HG02938 (cell line): ENCODE results near the gene HDAC4.
A peak's percentile ranks its signal among the peaks of the same experiment; 100 is the strongest.

ENCODE experiments used
- ATAC-seq: cut with Tn5 transposase; IDR thresholded peaks from one replicate; pipeline ENCODE4 v1.9.1; 2021; ENCODE audit warnings: mild to moderate bottlenecking, moderate library complexity; ENCODE audit not compliant: unreplicated experiment

The HDAC4 gene

DNA sequence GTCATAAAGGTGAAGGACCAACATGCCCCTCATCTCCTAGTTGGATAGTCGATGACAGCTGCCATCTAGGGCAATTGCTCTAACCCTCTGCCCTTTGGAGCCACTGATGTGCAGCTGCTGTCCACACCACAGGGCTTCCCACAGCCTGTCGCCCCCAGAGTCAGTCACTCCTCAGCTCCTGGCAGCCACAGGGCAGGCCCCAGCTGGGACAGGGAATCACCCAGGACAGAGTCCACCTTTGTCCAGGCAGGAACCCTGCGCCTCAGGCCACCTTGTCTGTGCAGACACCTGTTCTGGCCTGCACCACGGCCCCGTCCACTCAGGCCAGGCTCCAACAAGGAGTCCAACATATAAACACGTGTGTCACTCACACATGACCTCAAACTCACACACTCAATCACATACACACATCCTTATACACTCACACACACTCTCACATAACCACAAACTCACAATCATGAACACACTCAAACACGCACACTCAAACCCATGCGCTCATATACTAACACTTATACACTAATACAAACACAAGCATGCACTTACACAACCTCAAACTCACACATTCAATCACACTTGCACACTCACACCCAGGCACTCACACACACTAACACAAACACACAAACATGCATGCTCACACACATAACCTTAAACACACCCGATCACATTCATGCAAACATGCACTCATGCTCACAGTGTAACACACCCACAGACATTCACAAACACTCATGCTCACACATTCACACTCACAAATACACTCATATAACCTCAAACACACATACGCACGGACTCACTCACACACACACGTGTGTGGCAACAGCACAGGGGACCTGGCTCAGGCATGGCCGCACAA lies 29.7 kb downstream of the HDAC4 start:
- ATAC-seq: no peak

DNA sequence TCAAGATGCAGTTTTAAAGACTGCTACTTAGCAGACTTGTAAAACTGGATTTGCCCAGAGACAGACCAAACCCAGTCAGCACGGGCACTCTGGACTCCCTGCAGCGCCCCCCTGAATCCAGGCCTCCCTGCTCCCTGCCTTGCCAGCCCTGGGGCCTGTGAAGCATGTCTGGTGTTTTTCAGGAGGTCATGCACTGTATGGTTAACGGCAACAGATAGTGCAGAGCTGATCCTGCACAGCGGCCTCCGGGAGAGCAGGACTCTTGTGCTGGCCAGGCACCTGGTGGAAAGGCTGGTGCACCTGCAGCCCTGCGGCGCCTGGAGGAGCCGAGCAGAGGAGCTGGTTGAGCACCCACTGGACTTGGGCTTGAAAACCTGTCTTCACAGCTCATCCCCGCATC lies 30.4 kb downstream of the HDAC4 start:
- ATAC-seq: no peak

GRCh38 chr2:239369631-239370161 lies 31.1 kb downstream of the HDAC4 start:
- peak; percentile 88 for ATAC-seq

DNA sequence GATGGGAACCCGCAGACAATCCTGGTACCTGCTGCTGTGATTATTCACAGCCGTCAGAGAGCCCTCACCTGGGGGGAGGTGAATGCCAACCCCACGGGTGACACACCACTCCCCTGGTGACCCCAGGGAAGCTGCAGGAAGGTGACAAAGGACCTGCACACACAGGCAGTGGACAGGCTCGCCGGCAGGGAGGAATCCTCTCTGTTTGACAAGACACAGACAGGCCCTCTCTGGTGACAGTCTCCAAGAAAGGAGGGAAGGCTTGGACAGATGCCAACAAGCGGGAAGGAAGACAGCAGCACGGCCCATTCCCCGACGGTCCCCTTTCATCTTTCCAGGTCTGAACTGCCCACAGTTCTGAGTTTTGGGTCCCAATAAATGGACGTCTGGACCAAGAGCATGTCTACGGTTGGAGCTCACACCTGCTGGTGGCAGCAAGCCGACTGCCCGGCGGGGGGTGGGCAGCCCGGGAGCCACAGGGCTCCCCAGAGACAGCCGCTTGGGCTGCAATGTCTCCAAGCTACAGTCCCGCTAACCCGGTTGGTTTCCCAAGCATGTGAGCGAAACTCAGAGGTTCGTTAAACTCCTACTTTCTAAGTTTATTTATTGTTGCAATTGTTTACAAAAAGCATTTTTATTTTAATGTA lies 31.8 kb downstream of the HDAC4 start:
- peak; percentile 24 for ATAC-seq

- ATAC-seq: no peak
Measured at GRCh38 chr2:239368321-239368720, 32.5 kb downstream of the HDAC4 start.

DNA sequence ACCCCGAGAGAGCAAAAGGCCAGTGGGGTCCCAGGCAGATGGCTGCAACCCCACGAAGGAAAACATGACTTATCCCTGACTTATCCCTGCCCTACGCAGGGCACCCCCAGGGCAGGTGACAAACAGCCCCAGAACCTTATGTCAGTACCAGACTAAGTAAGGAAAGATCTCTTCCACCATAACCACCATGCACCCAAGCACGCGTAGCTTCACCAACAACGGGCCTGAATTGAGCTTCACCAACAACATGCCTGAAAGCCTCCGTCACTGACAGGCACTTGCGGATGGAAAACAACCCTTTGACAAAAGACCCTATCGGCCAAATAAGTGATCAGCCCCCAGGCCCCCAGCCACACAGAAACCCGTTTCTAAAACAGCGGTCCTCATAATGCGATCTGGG lies 34.1 kb downstream of the HDAC4 start:
- no peak for ATAC-seq

GRCh38 chr2:239365782-239366435 lies 34.9 kb downstream of the HDAC4 start:
- no peak for ATAC-seq

DNA sequence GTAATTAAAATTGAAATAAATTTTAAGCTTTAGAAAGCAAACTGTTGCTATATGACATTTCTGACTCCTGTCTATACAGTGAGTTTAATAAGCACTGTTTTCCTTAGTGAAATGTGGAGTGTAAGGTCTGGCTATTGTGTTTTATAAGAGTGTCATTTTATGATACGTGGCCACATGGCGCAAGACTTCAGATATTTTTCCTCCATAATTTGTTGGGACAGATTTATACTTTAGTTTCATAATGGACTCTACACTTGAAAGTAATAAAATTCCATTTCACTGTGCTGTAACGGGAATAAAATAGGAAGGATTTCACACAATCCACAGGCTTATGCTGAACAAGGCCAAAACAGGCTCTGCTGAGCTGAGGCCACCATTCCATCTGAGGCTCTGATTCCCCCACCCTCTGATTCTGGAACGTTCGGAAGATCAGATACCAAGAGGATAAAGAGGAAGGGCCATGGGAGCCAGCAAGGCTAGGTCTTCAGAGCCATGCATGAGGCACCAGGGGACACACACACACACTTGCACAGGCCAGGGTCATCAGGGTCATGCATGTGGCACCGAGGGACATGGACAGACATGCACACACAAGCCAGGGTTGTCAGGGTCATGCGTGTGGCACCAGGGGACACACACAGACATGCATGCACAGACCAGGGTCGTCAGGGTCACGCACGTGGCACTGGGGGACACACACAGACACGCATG lies 35.6 kb downstream of the HDAC4 start:
- no peak for ATAC-seq

- no peak for ATAC-seq
Measured at GRCh38 chr2:239363946-239364637, 36.7 kb downstream of the HDAC4 start.

DNA sequence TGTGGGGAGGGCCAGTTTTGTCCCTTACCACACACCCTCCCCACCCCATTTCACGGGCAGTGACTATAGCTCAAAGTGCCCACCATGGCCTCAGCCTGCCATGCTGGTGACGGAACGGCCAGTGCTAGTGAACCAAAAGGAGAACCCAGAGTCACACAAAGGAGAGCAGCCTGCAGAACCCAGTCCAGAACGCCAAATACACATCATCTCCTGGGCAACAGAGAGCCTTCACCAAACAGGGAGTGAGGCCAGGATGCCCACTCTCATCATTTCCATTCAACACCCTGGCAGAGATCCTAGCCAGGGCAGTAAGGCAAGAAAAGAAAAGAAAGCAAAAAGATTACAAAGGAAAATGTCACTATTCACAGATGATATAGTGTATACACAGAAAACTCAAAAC lies 38.3 kb downstream of the HDAC4 start:
- ATAC-seq: no peak

GRCh38 chr2:239361311-239361642 lies 39.5 kb downstream of the HDAC4 start:
- no peak for ATAC-seq

DNA sequence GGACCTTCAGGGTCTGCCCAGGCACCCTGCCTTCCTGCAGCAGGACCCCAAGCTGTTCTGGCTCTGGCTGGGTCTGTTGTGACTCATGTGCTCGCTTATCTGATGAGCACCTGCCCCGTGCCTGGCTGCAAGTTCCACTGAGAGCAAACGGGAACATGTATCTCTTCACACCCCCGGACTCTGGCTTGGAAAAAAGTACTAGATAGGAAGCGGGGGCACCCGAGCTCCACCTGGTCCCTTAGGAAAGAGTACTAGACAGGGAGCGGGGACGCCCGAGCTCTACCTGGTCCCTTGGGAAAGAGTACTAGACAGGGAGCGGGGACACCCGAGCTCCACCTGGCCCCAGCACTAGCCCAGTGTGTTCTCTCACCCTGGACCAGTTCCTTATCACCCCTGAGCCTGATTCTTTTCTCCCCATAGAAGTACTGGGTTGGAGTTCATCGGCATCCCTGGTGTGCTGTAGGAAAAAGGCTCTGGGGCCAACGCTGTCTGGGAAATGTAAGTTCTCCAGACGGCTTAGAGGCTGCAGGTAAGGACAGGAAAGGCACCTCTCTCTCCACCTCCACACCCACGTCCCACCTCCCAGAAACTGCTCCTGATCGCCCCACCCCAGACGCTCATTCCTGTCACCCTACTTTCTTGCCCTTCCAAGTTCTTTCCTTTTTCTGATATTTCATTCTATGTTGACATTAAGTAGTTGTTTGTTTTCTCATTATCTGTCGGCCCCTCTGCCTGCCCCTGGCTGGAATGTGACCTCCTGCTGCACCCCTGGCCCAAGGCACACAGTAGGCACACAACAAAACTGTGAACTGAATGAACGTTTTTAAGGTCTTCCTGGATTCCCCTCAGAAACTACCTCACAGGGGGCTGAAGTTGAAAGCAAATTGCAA lies 40.2 kb downstream of the HDAC4 start:
- ATAC-seq: no peak

- ATAC-seq: no peak
Measured at GRCh38 chr2:239360008-239360407, 40.8 kb downstream of the HDAC4 start.

- no peak for ATAC-seq
Measured at GRCh38 chr2:239359196-239359912, 41.5 kb downstream of the HDAC4 start.

- no peak for ATAC-seq
Measured at GRCh38 chr2:239358062-239358754, 42.6 kb downstream of the HDAC4 start.

- no peak for ATAC-seq
Measured at GRCh38 chr2:239355724-239356123, 45.1 kb downstream of the HDAC4 start.

DNA sequence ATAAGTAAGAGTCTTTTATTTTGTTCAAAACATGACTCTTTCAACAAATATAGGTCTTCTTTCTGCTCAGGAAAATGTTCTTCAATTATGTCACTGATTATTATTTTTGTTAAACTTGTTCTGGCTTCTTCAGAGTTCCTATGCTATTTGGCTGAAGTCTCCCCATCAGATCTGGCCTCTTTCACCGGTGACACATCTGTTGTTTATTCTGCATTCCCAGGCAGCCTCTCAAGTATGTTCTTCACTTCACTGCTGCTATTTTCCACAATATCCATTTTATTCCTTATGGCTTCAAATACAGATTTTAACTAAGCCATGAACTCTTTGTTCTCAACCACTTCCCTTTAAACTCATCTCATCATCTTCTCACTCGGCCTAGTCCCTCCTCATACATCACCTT lies 45.7 kb downstream of the HDAC4 start:
- no peak for ATAC-seq

- no peak for ATAC-seq
Measured at GRCh38 chr2:239354791-239355136, 46.1 kb downstream of the HDAC4 start.
